ENCODE data around the gene UBAP2L. TPM values are rescaled to one million over a fixed set of nuclear protein-coding genes. Genes with fewer than 3 reads are reported as not detected.

The UBAP2L gene
- total and polyA plus RNA-seq, 2 donors (not counting 1 experiment from before 2014, with no cell fraction given) = 51.9 to 180 TPM

- Histone ChIP-seq H3K4me2 (ENCODE audit: extremely low read depth, insufficient read depth, low read length) (no peak overlapping the region), H3K36me3 (ENCODE audit: control insufficient read depth, insufficient read depth, low read length) (peaks cover 13% of the 10 kb centered on the region), H3K27ac (ENCODE audit: insufficient read depth, low read length) (no peak overlapping the region), H3K4me3 (replicated peaks in 1 of 4; ENCODE audit: control extremely low read depth in 1 of 4, insufficient read depth in 1 of 4, low read depth in 3 of 4, low read length in 4 of 4) (no peak overlapping the region), H4K20me1 (ENCODE audit: control insufficient read depth, extremely low read depth, insufficient read depth, low read length) (no peaks in the 10 kb centered on the region), H3K9ac (ENCODE audit: insufficient read depth, low read length) (no peak overlapping the region), H3K27me3 (ENCODE audit: control insufficient read depth, insufficient read depth, low read length) (no peaks in the 10 kb centered on the region), H2AFZ (ENCODE audit: low read length) (no peak overlapping the region), H3K4me1 (ENCODE audit: control insufficient read depth, extremely low read depth, insufficient read depth, low read length) (peaks cover 3% of the 10 kb centered on the region), H3K9me3 (ENCODE audit: control insufficient read depth, insufficient read depth, low read depth, low read length) (no peaks in the 10 kb centered on the region), H3K79me2 (ENCODE audit: control insufficient read depth, insufficient read depth, low read length) (peaks cover 10% of the 10 kb centered on the region)
- DNase-seq (ENCODE audit: low read depth in 2 of 2) = no peak
- no peak for TF ChIP-seq CTCF (conservative IDR thresholded peaks at IDR 0.05 in 1 of 2, IDR thresholded peaks at IDR 0.05 in 1 of 2; ENCODE audit: low read depth in 1 of 2, low read length in 2 of 2)
Observed at GRCh38 chr1:154212083-154212482, 8.7 kb upstream of the UBAP2L start.

- no peaks in the 10 kb centered on the region for H3K9me3 ChIP-seq (ENCODE audit: control insufficient read depth, insufficient read depth, low read depth, low read length)
- peaks cover 3% of the 10 kb centered on the region for H3K4me1 ChIP-seq (ENCODE audit: control insufficient read depth, extremely low read depth, insufficient read depth, low read length)
- H2AFZ ChIP-seq (ENCODE audit: low read length) = no peak overlapping the region
- no peak overlapping the region for H3K27ac ChIP-seq (ENCODE audit: insufficient read depth, low read length)
- peaks cover 21% of the 10 kb centered on the region for H3K79me2 ChIP-seq (ENCODE audit: control insufficient read depth, insufficient read depth, low read length)
- no peak overlapping the region for H3K9ac ChIP-seq (ENCODE audit: insufficient read depth, low read length)
- no peak overlapping the region for H3K4me3 ChIP-seq (replicated peaks in 1 of 4; ENCODE audit: control extremely low read depth in 1 of 4, insufficient read depth in 1 of 4, low read depth in 3 of 4, low read length in 4 of 4)
- TF ChIP-seq CTCF (conservative IDR thresholded peaks at IDR 0.05 in 1 of 2, IDR thresholded peaks at IDR 0.05 in 1 of 2; ENCODE audit: low read depth in 1 of 2, low read length in 2 of 2) = no peak
- TF ChIP-seq EZH2 (IDR thresholded peaks at IDR 0.05; ENCODE audit: low read length, missing control alignments) = no peak
- no peaks in the 10 kb centered on the region for H4K20me1 ChIP-seq (ENCODE audit: control insufficient read depth, extremely low read depth, insufficient read depth, low read length)
- H3K36me3 ChIP-seq (ENCODE audit: control insufficient read depth, insufficient read depth, low read length) = peaks cover 8% of the 10 kb centered on the region
- DNase-seq (ENCODE audit: low read depth in 2 of 2) = peak in 1 of 2 donors; percentile 69
- no peaks in the 10 kb centered on the region for H3K27me3 ChIP-seq (ENCODE audit: control insufficient read depth, insufficient read depth, low read length)
- H3K4me2 ChIP-seq (ENCODE audit: extremely low read depth, insufficient read depth, low read length) = no peak overlapping the region
Observed at GRCh38 chr1:154213274-154213673, 7.5 kb upstream of the UBAP2L start.

- peak overlapping the region; percentile 79 to 97 (median 82) for H3K4me3 ChIP-seq (replicated peaks in 1 of 4; ENCODE audit: control extremely low read depth in 1 of 4, insufficient read depth in 1 of 4, low read depth in 3 of 4, low read length in 4 of 4)
- no peak overlapping the region for H3K9ac ChIP-seq (ENCODE audit: insufficient read depth, low read length)
- no peak overlapping the region for H3K27ac ChIP-seq (ENCODE audit: insufficient read depth, low read length)
Observed at GRCh38 chr1:154218545-154218944, 2.2 kb upstream of the UBAP2L start.

More at GRCh38 chr1:154218545-154218944, 2.2 kb upstream of the UBAP2L start:
- Histone ChIP-seq H2AFZ (ENCODE audit: low read length) (no peak overlapping the region), H3K4me2 (ENCODE audit: extremely low read depth, insufficient read depth, low read length) (peak overlapping the region; percentile 92), H3K79me2 (ENCODE audit: control insufficient read depth, insufficient read depth, low read length) (peaks cover 67% of the 10 kb centered on the region), H3K4me1 (ENCODE audit: control insufficient read depth, extremely low read depth, insufficient read depth, low read length) (peaks cover 9% of the 10 kb centered on the region), H3K36me3 (ENCODE audit: control insufficient read depth, insufficient read depth, low read length) (peaks cover 6% of the 10 kb centered on the region), H3K27me3 (ENCODE audit: control insufficient read depth, insufficient read depth, low read length) (no peaks in the 10 kb centered on the region), H4K20me1 (ENCODE audit: control insufficient read depth, extremely low read depth, insufficient read depth, low read length) (peaks cover 3% of the 10 kb centered on the region), H3K9me3 (ENCODE audit: control insufficient read depth, insufficient read depth, low read depth, low read length) (no peaks in the 10 kb centered on the region)
- no peak for DNase-seq (ENCODE audit: low read depth in 2 of 2)
- TF ChIP-seq EZH2 (IDR thresholded peaks at IDR 0.05; ENCODE audit: low read length, missing control alignments) = no peak
- TF ChIP-seq CTCF (conservative IDR thresholded peaks at IDR 0.05 in 1 of 2, IDR thresholded peaks at IDR 0.05 in 1 of 2; ENCODE audit: low read depth in 1 of 2, low read length in 2 of 2) = no peak
